ENCODE results near the gene MAP2K7. TPM values are rescaled to one million over a fixed set of nuclear protein-coding genes. Genes with fewer than 3 reads are reported as not detected.

Gene MAP2K7
- total and polyA plus RNA-seq, 8 donors = 4.1 to 52.2 (median 14.7) TPM

GRCh38 chr19:7947939-7948338, 44.3 kb downstream of the MAP2K7 start:
- no peak for DNase-seq
- H3K4me3 ChIP-seq = no peak overlapping the region
- H3K9me3 ChIP-seq = no peaks in the 10 kb centered on the region
- no peaks in the 10 kb centered on the region for H3K36me3 ChIP-seq
- H3K27me3 ChIP-seq = no peaks in the 10 kb centered on the region
- no peak overlapping the region for H3K27ac ChIP-seq
- intact Hi-C loops (cut with DNase I; ENCODE audit: low total_unique reads) = loop anchor here (5.0 kb wide), 1 partner anchor 49 kb away; no protein-coding TSS in a partner anchor
- H3K4me1 ChIP-seq = peaks cover under 1 to 13% (median 3%) of the 10 kb centered on the region in 4 donors
- TF ChIP-seq CTCF (IDR thresholded peaks at IDR 0.05) (no peak), POLR2A (IDR thresholded peaks at IDR 0.05) (no peak), POLR2AphosphoS5 (IDR thresholded peaks at IDR 0.05) (no peak), EP300 (IDR thresholded peaks at IDR 0.05) (no peak)
- 82 to 93% (median 86%) methylated on average over 4 of the region's 4 CpGs for WGBS, 5 donors

GRCh38 chr19:7953060-7953459, 49.4 kb downstream of the MAP2K7 start:
- intact Hi-C loops (cut with DNase I; ENCODE audit: low total_unique reads) = no loop called here
- no peaks in the 10 kb centered on the region for H3K9me3 ChIP-seq
- no peak overlapping the region for H3K27ac ChIP-seq
- no peak for DNase-seq
- H3K4me1 ChIP-seq = no peaks in the 10 kb centered on the region
- H3K36me3 ChIP-seq = peaks cover 0 to 8% (median 5%) of the 10 kb centered on the region in 4 donors
- no peaks in the 10 kb centered on the region for H3K27me3 ChIP-seq
- TF ChIP-seq EP300 (IDR thresholded peaks at IDR 0.05) = no peak
- no peak for TF ChIP-seq CTCF (IDR thresholded peaks at IDR 0.05)
- TF ChIP-seq POLR2A (IDR thresholded peaks at IDR 0.05) = no peak
- TF ChIP-seq POLR2AphosphoS5 (IDR thresholded peaks at IDR 0.05) = no peak
- no peak overlapping the region for H3K4me3 ChIP-seq
- WGBS, 5 donors = 29 to 45% (median 35%) methylated on average over 3 of the region's 3 CpGs

GRCh38 chr19:7953576-7953975, 49.9 kb downstream of the MAP2K7 start:
- Histone ChIP-seq H3K27me3 (no peaks in the 10 kb centered on the region), H3K4me3 (no peak overlapping the region), H3K27ac (no peak overlapping the region), H3K9me3 (no peaks in the 10 kb centered on the region), H3K4me1 (no peaks in the 10 kb centered on the region), H3K36me3 (peaks cover 0 to 12% (median 9%) of the 10 kb centered on the region in 4 donors)
- intact Hi-C loops (cut with DNase I; ENCODE audit: low total_unique reads) = no loop called here
- DNase-seq = no peak
- TF ChIP-seq POLR2A (IDR thresholded peaks at IDR 0.05) = no peak
- no peak for TF ChIP-seq POLR2AphosphoS5 (IDR thresholded peaks at IDR 0.05)
- TF ChIP-seq CTCF (IDR thresholded peaks at IDR 0.05) = no peak
- TF ChIP-seq EP300 (IDR thresholded peaks at IDR 0.05) = no peak
- WGBS, 5 donors = 67 to 80% (median 80%) methylated on average over 7 of the region's 7 CpGs

- WGBS, 5 donors = 79 to 90% (median 85%) methylated on average over 11 of the region's 11 CpGs
- H3K4me3 ChIP-seq = no peak overlapping the region
- H3K9me3 ChIP-seq = no peaks in the 10 kb centered on the region
- TF ChIP-seq POLR2AphosphoS5 (IDR thresholded peaks at IDR 0.05) (no peak), EP300 (IDR thresholded peaks at IDR 0.05) (no peak), CTCF (IDR thresholded peaks at IDR 0.05) (no peak), POLR2A (IDR thresholded peaks at IDR 0.05) (no peak)
- H3K4me1 ChIP-seq = no peaks in the 10 kb centered on the region
- peaks cover 0 to 25% (median 20%) of the 10 kb centered on the region in 4 donors for H3K36me3 ChIP-seq
- DNase-seq = no peak
- intact Hi-C loops (cut with DNase I; ENCODE audit: low total_unique reads) = no loop called here
- H3K27me3 ChIP-seq = no peaks in the 10 kb centered on the region
- no peak overlapping the region for H3K27ac ChIP-seq
Observed at GRCh38 chr19:7955696-7956095, 52.0 kb downstream of the MAP2K7 start.
